HepG2 (cell line): ENCODE results near the gene RPP14. TPM values are rescaled to one million over a fixed set of nuclear protein-coding genes. Genes with fewer than 3 reads are reported as not detected.

Experiments used
- ATF7 ChIP-seq, 2 experiments: fragments of 450-650 bp in 1 of 2; sonication (generic) in 1 of 2; formaldehyde crosslinking in 1 of 2; IDR thresholded peaks; 2 replicates each; pipeline versions ENCODE4 v1.4.0 to v1.6.1; 2016 to 2020; ENCODE audit warnings: antibody characterized with exemption in 1 of 2, mild to moderate bottlenecking in 1 of 2, missing genetic modification reagents in 1 of 2
- BRCA1 ChIP-seq: sonication (generic); formaldehyde crosslinking; IDR thresholded peaks from 2 replicates; pipeline ENCODE4 v1.4.0; 2020; ENCODE audit warnings: missing genetic modification reagents
- GABPA ChIP-seq, 2 experiments: IDR thresholded peaks; 2 replicates each; pipeline ENCODE4 v1.6.1; 2011 to 2016; ENCODE audit warnings: low read depth in 2 of 2, low read length in 1 of 2, missing biosample characterization in 1 of 2, missing genetic modification characterization in 1 of 2
- GATAD1 ChIP-seq: IDR thresholded peaks from 2 replicates; pipeline ENCODE4 v1.6.1; 2016; ENCODE audit warnings: missing genetic modification reagents, missing compliant biosample characterization
- HOXA5 ChIP-seq: sonication (generic); formaldehyde crosslinking; IDR thresholded peaks from 2 replicates; pipeline ENCODE4 v1.4.0; 2020; ENCODE audit warnings: missing genetic modification reagents
- MAFK ChIP-seq, 2 experiments: IDR thresholded peaks in 1 of 2; conservative IDR thresholded peaks in 1 of 2; 2 replicates each; pipeline ENCODE4 v1.6.1; 2011; ENCODE audit warnings: improper control_type of control experiment in 2 of 2, low read length in 2 of 2
- NBN ChIP-seq: fragments of 450-650 bp; conservative IDR thresholded peaks from 2 replicates; pipeline ENCODE4 v1.6.1; 2017
- POLR2AphosphoS2 ChIP-seq: IDR thresholded peaks from 2 replicates; pipeline ENCODE4 v1.6.1; 2011; ENCODE audit warnings: low read depth, low read length, improper control_type of control experiment
- RXRB ChIP-seq: IDR thresholded peaks from 2 replicates; pipeline ENCODE4 v1.6.1; 2016; ENCODE audit warnings: borderline replicate concordance, missing genetic modification reagents, missing compliant biosample characterization
- TCF12 ChIP-seq, 2 experiments: fragments of 450-650 bp in 1 of 2; sonication (generic) in 1 of 2; formaldehyde crosslinking in 1 of 2; IDR thresholded peaks; 2 replicates each; pipeline versions ENCODE4 v1.6.1 to v1.8.0; 2017 to 2022; ENCODE audit warnings: antibody characterized with exemption in 1 of 2, mild to moderate bottlenecking in 1 of 2, missing genetic modification reagents in 1 of 2, moderate library complexity in 1 of 2
- ZFP37 ChIP-seq: sonication (generic); formaldehyde crosslinking; IDR thresholded peaks from 2 replicates; pipeline ENCODE4 v1.4.0; 2020; ENCODE audit warnings: missing genetic modification reagents, borderline replicate concordance
- ZFY ChIP-seq: sonication (generic); formaldehyde crosslinking; IDR thresholded peaks from 2 replicates; pipeline ENCODE4 v1.4.0; 2020; ENCODE audit warnings: missing genetic modification reagents
- ZNF253 ChIP-seq: sonication (generic); formaldehyde crosslinking; IDR thresholded peaks from 2 replicates; pipeline ENCODE4 v1.8.0; 2022; ENCODE audit warnings: mild to moderate bottlenecking, missing genetic modification reagents, borderline replicate concordance
- ZNF34 ChIP-seq: sonication (generic); formaldehyde crosslinking; IDR thresholded peaks from 2 replicates; pipeline ENCODE4 v1.4.0; 2020; ENCODE audit warnings: mild to moderate bottlenecking, missing genetic modification reagents, borderline replicate concordance
- ZNF431 ChIP-seq: sonication (generic); formaldehyde crosslinking; IDR thresholded peaks from 2 replicates; pipeline ENCODE4 v1.9.0; 2022; ENCODE audit warnings: missing genetic modification reagents, low read depth, mild to moderate bottlenecking, borderline replicate concordance
- ZNF615 ChIP-seq: sonication (generic); formaldehyde crosslinking; IDR thresholded peaks from 2 replicates; pipeline ENCODE4 v1.5.0; 2020; ENCODE audit warnings: mild to moderate bottlenecking, missing genetic modification reagents, borderline replicate concordance
- ZNF841 ChIP-seq: sonication (generic); formaldehyde crosslinking; IDR thresholded peaks from 2 replicates; pipeline ENCODE4 v1.8.1; 2023; ENCODE audit warnings: missing genetic modification reagents, borderline replicate concordance
- ZSCAN20 ChIP-seq: sonication (generic); formaldehyde crosslinking; IDR thresholded peaks from 2 replicates; pipeline ENCODE4 v1.4.0; 2020; ENCODE audit warnings: missing genetic modification reagents, mild to moderate bottlenecking, borderline replicate concordance
- ZSCAN25 ChIP-seq: sonication (generic); formaldehyde crosslinking; IDR thresholded peaks from 2 replicates; pipeline ENCODE4 v1.8.0; 2022; ENCODE audit warnings: mild to moderate bottlenecking, missing genetic modification reagents
- polyA plus RNA-seq, 8 experiments: library from polyadenylated mRNA; depleted of rRNA in 3 of 8; stranded (reverse) in 7 of 8; unstranded in 1 of 8; fragments of >200 nt; fragmentation: Illumina TruSeq in 4 of 8; extraction: Trizol in 4 of 8; gene quantifications; 2 replicates each; pipeline versions ENCODE4 v1.2.1 to v1.2.3, GENCODE V29; 2011 to 2016; ENCODE audit warnings: low read depth in 4 of 8, missing spikeins in 1 of 8, mixed read lengths in 1 of 8; ENCODE audit not compliant: insufficient read depth in 1 of 8
- total RNA-seq, 5 experiments: library from RNA; depleted of rRNA; stranded (reverse); fragments of >200 nt; fragmentation: Illumina TruSeq; extraction: Trizol; gene quantifications; 2 replicates each; pipeline ENCODE4 v1.2.3, GENCODE V29; 2016; ENCODE audit warnings: low read depth in 1 of 5
- TF ChIP-seq, protein P1 (sequence below): sonication (generic); formaldehyde crosslinking; IDR thresholded peaks from 2 replicates; pipeline ENCODE4 v1.8.1; 2022; ENCODE audit warnings: mild to moderate bottlenecking, missing genetic modification reagents
- TF ChIP-seq, protein P2 (sequence below): sonication (generic); formaldehyde crosslinking; IDR thresholded peaks from 2 replicates; pipeline ENCODE4 v1.4.0; 2020; ENCODE audit warnings: missing genetic modification reagents
- TF ChIP-seq, protein P3 (sequence below): sonication (generic); formaldehyde crosslinking; IDR thresholded peaks from 2 replicates; pipeline ENCODE4 v1.4.0; 2020; ENCODE audit warnings: mild to moderate bottlenecking, missing genetic modification reagents

The RPP14 gene
- total and polyA plus RNA-seq, 2 of the 13 experiments (the other 11 are each of a cell fraction or from before 2014, with no cell fraction given), result 15.4 to 16.2 TPM

DNA sequence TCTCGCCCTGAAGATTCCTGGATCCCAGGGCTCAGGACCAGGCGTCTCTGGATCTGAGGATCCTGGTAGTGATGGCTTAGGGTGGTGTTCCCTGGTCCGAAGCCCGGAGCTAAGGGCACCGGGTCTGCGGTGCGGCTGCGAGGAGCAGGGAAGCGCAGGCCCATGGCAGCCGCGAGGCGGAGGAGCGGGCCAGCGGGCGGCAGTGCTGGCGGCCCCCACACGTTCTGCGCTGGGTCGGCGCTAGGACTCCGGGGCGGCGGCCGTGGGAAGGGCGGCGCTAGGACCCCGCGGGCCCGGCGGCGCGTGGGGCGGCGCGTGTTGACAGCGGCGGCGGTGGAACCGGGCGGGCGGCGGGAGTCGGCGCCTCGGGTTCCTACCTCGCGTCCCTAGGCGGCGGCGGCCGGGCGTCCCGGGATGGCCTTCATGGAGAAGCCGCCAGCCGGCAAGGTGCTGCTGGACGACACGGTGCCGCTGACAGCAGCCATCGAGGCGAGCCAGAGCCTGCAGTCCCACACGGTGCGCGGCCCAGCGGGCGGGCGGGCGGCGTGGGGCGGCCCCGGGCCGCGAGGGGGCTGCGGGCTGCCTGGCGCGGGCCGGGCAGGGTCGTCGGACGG lies 26.6 kb downstream of the RPP14 start, which contains the start of gene PXK (continued):
- TF ChIP-seq BRCA1 (CRISPR knock-in tag) (no peak), GABPA (IDR thresholded peaks at IDR 0.05; ENCODE audit: low read depth, low read length) (no peak), GABPA (CRISPR knock-in tag; IDR thresholded peaks at IDR 0.05; ENCODE audit: low read depth) (no peak), HOXA5 (CRISPR knock-in tag) (no peak; the same call in 1 of the 2 replicates), ZNF615 (CRISPR knock-in tag) (no peak), POLR2AphosphoS2 (no peak), ZSCAN25 (CRISPR knock-in tag) (no peak), ZFY (CRISPR knock-in tag) (peak; percentile 76), ZNF253 (no peak), ZNF34 (CRISPR knock-in tag) (no peak), TCF12 (IDR thresholded peaks at IDR 0.05) (no peak), TCF12 (CRISPR knock-in tag; IDR thresholded peaks at IDR 0.05) (no peak), ATF7 (IDR thresholded peaks at IDR 0.05) (no peak), ATF7 (CRISPR knock-in tag; IDR thresholded peaks at IDR 0.05) (no peak), ZSCAN20 (CRISPR knock-in tag) (no peak), GATAD1 (CRISPR knock-in tag) (peak; percentile 23; the same call in 1 of the 2 replicates), RXRB (no peak), ZNF841 (CRISPR knock-in tag) (0 out of 2 replicates have a peak, but pooled peaks have one; percentile 61), MAFK (conservative IDR thresholded peaks at IDR 0.05 in 1 of 2, IDR thresholded peaks at IDR 0.05 in 1 of 2; ENCODE audit: low read length in 2 of 2) (no peak), ZFP37 (CRISPR knock-in tag) (no peak), ZNF431 (CRISPR knock-in tag) (no peak; the same call in 1 of the 2 replicates), NBN (no peak)
- TF ChIP-seq, protein P1, sequence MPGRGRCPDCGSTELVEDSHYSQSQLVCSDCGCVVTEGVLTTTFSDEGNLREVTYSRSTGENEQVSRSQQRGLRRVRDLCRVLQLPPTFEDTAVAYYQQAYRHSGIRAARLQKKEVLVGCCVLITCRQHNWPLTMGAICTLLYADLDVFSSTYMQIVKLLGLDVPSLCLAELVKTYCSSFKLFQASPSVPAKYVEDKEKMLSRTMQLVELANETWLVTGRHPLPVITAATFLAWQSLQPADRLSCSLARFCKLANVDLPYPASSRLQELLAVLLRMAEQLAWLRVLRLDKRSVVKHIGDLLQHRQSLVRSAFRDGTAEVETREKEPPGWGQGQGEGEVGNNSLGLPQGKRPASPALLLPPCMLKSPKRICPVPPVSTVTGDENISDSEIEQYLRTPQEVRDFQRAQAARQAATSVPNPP (CRISPR knock-in tag), result no peak
- TF ChIP-seq, protein P2, sequence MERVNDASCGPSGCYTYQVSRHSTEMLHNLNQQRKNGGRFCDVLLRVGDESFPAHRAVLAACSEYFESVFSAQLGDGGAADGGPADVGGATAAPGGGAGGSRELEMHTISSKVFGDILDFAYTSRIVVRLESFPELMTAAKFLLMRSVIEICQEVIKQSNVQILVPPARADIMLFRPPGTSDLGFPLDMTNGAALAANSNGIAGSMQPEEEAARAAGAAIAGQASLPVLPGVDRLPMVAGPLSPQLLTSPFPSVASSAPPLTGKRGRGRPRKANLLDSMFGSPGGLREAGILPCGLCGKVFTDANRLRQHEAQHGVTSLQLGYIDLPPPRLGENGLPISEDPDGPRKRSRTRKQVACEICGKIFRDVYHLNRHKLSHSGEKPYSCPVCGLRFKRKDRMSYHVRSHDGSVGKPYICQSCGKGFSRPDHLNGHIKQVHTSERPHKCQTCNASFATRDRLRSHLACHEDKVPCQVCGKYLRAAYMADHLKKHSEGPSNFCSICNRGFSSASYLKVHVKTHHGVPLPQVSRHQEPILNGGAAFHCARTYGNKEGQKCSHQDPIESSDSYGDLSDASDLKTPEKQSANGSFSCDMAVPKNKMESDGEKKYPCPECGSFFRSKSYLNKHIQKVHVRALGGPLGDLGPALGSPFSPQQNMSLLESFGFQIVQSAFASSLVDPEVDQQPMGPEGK (CRISPR knock-in tag), result peak; percentile 88
- TF ChIP-seq, protein P3, sequence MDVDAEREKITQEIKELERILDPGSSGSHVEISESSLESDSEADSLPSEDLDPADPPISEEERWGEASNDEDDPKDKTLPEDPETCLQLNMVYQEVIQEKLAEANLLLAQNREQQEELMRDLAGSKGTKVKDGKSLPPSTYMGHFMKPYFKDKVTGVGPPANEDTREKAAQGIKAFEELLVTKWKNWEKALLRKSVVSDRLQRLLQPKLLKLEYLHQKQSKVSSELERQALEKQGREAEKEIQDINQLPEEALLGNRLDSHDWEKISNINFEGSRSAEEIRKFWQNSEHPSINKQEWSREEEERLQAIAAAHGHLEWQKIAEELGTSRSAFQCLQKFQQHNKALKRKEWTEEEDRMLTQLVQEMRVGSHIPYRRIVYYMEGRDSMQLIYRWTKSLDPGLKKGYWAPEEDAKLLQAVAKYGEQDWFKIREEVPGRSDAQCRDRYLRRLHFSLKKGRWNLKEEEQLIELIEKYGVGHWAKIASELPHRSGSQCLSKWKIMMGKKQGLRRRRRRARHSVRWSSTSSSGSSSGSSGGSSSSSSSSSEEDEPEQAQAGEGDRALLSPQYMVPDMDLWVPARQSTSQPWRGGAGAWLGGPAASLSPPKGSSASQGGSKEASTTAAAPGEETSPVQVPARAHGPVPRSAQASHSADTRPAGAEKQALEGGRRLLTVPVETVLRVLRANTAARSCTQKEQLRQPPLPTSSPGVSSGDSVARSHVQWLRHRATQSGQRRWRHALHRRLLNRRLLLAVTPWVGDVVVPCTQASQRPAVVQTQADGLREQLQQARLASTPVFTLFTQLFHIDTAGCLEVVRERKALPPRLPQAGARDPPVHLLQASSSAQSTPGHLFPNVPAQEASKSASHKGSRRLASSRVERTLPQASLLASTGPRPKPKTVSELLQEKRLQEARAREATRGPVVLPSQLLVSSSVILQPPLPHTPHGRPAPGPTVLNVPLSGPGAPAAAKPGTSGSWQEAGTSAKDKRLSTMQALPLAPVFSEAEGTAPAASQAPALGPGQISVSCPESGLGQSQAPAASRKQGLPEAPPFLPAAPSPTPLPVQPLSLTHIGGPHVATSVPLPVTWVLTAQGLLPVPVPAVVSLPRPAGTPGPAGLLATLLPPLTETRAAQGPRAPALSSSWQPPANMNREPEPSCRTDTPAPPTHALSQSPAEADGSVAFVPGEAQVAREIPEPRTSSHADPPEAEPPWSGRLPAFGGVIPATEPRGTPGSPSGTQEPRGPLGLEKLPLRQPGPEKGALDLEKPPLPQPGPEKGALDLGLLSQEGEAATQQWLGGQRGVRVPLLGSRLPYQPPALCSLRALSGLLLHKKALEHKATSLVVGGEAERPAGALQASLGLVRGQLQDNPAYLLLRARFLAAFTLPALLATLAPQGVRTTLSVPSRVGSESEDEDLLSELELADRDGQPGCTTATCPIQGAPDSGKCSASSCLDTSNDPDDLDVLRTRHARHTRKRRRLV (CRISPR knock-in tag), result no peak
